Measurements from ENCODE around the gene COL8A1.

DNA sequence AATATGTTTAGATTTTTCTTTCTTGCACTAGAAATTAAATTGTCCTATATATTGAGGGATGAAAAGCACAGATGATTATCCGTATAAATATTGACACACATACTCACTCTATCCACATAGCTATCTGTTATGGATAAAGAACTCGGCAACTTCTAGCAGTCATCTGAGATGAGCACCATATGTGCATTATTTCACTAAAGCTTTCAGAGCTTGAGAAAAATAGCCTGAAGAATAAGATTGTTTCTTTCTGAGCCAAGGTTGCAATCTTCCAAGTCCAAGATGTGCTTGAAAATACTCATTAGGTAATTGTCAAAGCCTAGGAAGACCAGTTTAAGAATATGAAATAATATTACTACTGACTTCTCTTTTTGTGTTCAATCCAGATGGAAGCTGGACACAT lies 40.5 kb downstream of the COL8A1 start:
- TF ChIP-seq, protein P1, sequence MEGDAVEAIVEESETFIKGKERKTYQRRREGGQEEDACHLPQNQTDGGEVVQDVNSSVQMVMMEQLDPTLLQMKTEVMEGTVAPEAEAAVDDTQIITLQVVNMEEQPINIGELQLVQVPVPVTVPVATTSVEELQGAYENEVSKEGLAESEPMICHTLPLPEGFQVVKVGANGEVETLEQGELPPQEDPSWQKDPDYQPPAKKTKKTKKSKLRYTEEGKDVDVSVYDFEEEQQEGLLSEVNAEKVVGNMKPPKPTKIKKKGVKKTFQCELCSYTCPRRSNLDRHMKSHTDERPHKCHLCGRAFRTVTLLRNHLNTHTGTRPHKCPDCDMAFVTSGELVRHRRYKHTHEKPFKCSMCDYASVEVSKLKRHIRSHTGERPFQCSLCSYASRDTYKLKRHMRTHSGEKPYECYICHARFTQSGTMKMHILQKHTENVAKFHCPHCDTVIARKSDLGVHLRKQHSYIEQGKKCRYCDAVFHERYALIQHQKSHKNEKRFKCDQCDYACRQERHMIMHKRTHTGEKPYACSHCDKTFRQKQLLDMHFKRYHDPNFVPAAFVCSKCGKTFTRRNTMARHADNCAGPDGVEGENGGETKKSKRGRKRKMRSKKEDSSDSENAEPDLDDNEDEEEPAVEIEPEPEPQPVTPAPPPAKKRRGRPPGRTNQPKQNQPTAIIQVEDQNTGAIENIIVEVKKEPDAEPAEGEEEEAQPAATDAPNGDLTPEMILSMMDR (IDR thresholded peaks at IDR 0.05): no peak
- no peak for TF ChIP-seq EZH2 (IDR thresholded peaks at IDR 0.05; ENCODE audit: borderline replicate concordance, insufficient read depth, low read depth, low read length, poor library complexity, severe bottlenecking)
